Esophagus muscularis mucosa (tissue), 4 donors: ENCODE data around the gene SSTR5.

Experiments
- CTCF ChIP-seq, 3 experiments: fragments of 200-600 bp in 2 of 3; fragments of 450-650 bp in 1 of 3; sonication (generic) in 2 of 3; IDR thresholded peaks; one replicate each; pipeline ENCODE4 v1.5.1; 2017 to 2019; ENCODE audit warnings: antibody characterized with exemption in 3 of 3, mild to moderate bottlenecking in 2 of 3, moderate library complexity in 1 of 3
- EP300 ChIP-seq: sonication (generic); formaldehyde crosslinking; IDR thresholded peaks from one replicate; pipeline ENCODE4 v1.6.1; 2017; ENCODE audit warnings: antibody characterized with exemption
- POLR2A ChIP-seq: fragments of 450-650 bp; IDR thresholded peaks from one replicate; pipeline ENCODE4 v1.6.1; 2017; ENCODE audit warnings: antibody characterized with exemption, moderate library complexity, mild to moderate bottlenecking, low read depth

GRCh38 chr16:1033128-1033679 is 39.3 kb upstream of the SSTR5 start:
- no peak for TF ChIP-seq CTCF (IDR thresholded peaks at IDR 0.05)
- no peak for TF ChIP-seq POLR2A
- TF ChIP-seq EP300, result no peak
